Prostate gland (tissue), 2 donors: Measurements from ENCODE around the gene ZNF341.

Source experiments
- POLR2A ChIP-seq: fragments of 450-650 bp; IDR thresholded peaks from one replicate; pipeline ENCODE4 v1.6.1; 2016; ENCODE audit warnings: antibody characterized with exemption, mild to moderate bottlenecking
- POLR2AphosphoS5 ChIP-seq: sonication (generic); formaldehyde crosslinking; IDR thresholded peaks from one replicate; pipeline ENCODE4 v1.6.1; 2017; ENCODE audit warnings: antibody characterized with exemption
- TF ChIP-seq, protein P1 (sequence below), 4 experiments: fragments of 200-600 bp in 2 of 4; fragments of 450-650 bp in 2 of 4; sonication (generic) in 2 of 4; IDR thresholded peaks; 1 replicate in 3 of 4; 2 replicates in 1 of 4; pipeline ENCODE4 v1.5.1; 2016 to 2019; ENCODE audit warnings: antibody characterized with exemption in 4 of 4, mild to moderate bottlenecking in 2 of 4, moderate library complexity in 2 of 4

DNA sequence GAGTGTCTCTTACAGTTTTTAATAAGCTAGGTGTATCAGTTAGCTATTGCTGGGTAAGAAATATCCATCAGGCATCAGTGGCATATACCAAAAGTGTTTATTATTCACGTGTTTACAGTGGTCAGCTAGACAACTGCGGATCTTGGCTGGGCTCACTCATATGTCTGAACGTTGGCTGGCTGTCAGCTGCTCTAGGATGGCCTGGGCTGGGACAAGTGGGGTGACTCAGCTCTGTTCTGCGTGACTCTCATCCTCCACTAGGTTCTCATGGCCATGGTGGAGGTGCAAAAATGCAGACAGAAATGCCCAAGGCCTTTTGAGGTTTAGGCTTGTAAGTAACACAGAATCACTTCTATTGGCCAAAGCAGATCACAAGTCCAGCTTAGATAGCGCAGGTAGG is 22.0 kb downstream of the ZNF341 start:
- TF ChIP-seq, protein P1, sequence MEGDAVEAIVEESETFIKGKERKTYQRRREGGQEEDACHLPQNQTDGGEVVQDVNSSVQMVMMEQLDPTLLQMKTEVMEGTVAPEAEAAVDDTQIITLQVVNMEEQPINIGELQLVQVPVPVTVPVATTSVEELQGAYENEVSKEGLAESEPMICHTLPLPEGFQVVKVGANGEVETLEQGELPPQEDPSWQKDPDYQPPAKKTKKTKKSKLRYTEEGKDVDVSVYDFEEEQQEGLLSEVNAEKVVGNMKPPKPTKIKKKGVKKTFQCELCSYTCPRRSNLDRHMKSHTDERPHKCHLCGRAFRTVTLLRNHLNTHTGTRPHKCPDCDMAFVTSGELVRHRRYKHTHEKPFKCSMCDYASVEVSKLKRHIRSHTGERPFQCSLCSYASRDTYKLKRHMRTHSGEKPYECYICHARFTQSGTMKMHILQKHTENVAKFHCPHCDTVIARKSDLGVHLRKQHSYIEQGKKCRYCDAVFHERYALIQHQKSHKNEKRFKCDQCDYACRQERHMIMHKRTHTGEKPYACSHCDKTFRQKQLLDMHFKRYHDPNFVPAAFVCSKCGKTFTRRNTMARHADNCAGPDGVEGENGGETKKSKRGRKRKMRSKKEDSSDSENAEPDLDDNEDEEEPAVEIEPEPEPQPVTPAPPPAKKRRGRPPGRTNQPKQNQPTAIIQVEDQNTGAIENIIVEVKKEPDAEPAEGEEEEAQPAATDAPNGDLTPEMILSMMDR (IDR thresholded peaks at IDR 0.05), result no peak
- no peak for TF ChIP-seq POLR2A
- TF ChIP-seq POLR2AphosphoS5, result no peak
